Testis (tissue), 3 donors: ENCODE data around the gene ATP2A2. TPM values are rescaled to one million over a fixed set of nuclear protein-coding genes. Genes with fewer than 3 reads are reported as not detected.

Source experiments
- DNase-seq: peaks from one replicate; pipeline ENCODE4 v3.0.0-alpha.2; 2019
- H3K27ac ChIP-seq, 2 donors: fragments of 200-600 bp; sonication (generic); one replicate each; pipeline ENCODE4 v1.5.1; 2019
- H3K27me3 ChIP-seq: fragments of 200-600 bp; sonication (generic); one replicate; pipeline ENCODE4 v1.5.1; 2019
- H3K36me3 ChIP-seq: fragments of 200-600 bp; sonication (generic); one replicate; pipeline ENCODE4 v1.5.1; 2017; ENCODE audit warnings: low read depth; ENCODE audit errors: missing control alignments
- H3K4me1 ChIP-seq: fragments of 200-600 bp; sonication (generic); one replicate; pipeline ENCODE4 v1.5.1; 2019
- H3K4me3 ChIP-seq, 2 donors: fragments of 200-600 bp; sonication (generic); one replicate each; pipeline ENCODE4 v1.5.1; 2017 to 2019
- H3K9me3 ChIP-seq: fragments of 200-600 bp; sonication (generic); one replicate; pipeline ENCODE4 v1.5.1; 2017
- CTCF ChIP-seq, 3 experiments: fragments of 450-650 bp in 2 of 3; fragments of 200-600 bp in 1 of 3; sonication (generic) in 1 of 3; IDR thresholded peaks; one replicate each; pipeline ENCODE4 v1.5.1; 2016 to 2019; ENCODE audit warnings: antibody characterized with exemption in 3 of 3, mild to moderate bottlenecking in 2 of 3, moderate library complexity in 1 of 3
- POLR2A ChIP-seq: fragments of 450-650 bp; IDR thresholded peaks from one replicate; pipeline ENCODE4 v1.6.1; 2017; ENCODE audit warnings: antibody characterized with exemption, mild to moderate bottlenecking, moderate library complexity
- WGBS, 2 donors: methylation state at CpG; one replicate each; pipeline ENCODE4 v1.1.5; 2018; 5-methylcytosine and 5-hydroxymethylcytosine counted together
- intact Hi-C: fragments of 100-400 bp; cut with DNase I; formaldehyde crosslinking; loops from one replicate; pipeline ENCODE4 v1.15.1; 2023; ENCODE audit warnings: low total_unique reads
- polyA plus RNA-seq: library from polyadenylated mRNA; stranded (reverse); fragments of 350-450 nt; fragmentation: Illumina TruSeq; extraction: RNeasy Lipid Tissue Mini Kit (QIAGEN cat#74804); gene quantifications from one replicate; pipeline ENCODE4 v1.2.3, GENCODE V29; 2014; ENCODE audit warnings: low read depth, low replicate concordance; ENCODE audit not compliant: insufficient read depth
- total RNA-seq, 2 donors: library from RNA; depleted of rRNA; stranded (reverse); fragments of >200 nt; gene quantifications; one replicate each; pipeline ENCODE4 v1.2.3, GENCODE V29; 2016

The ATP2A2 gene
- total and polyA plus RNA-seq, 3 donors from 2014 or later, result 205 to 291 (median 226) TPM

DNA sequence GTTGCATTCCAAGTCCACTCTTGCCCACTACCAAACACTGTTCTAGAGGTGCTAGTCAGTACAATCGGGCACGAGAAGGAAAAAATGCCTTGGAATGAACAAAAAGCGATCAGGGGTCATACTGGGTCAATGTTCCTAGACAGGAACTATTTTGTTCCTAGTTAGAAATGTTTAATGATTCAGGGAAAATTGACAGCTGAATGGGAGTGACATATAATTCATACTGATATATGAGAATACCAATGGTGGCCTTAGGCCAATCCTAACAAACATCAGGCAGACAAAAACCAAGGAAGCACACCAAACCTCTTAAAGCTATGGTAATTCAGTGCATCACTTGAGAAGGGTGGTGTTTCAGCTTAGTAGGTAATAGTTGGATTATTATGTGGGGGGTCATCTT lies 71.4 kb downstream of the ATP2A2 start:
- no peak for DNase-seq
- peaks cover 14% of the 10 kb centered on the region for H3K4me1 ChIP-seq
- no peak overlapping the region for H3K27ac ChIP-seq
- H3K4me3 ChIP-seq, result no peak overlapping the region
- TF ChIP-seq CTCF (IDR thresholded peaks at IDR 0.05) (no peak), POLR2A (no peak)
- no peaks in the 10 kb centered on the region for H3K36me3 ChIP-seq
- H3K27me3 ChIP-seq, result no peaks in the 10 kb centered on the region
- intact Hi-C loops, result no loop called here
- no peaks in the 10 kb centered on the region for H3K9me3 ChIP-seq
- WGBS, 2 donors, result 59 to 63% methylated on average over 3 of the region's 3 CpGs

DNA sequence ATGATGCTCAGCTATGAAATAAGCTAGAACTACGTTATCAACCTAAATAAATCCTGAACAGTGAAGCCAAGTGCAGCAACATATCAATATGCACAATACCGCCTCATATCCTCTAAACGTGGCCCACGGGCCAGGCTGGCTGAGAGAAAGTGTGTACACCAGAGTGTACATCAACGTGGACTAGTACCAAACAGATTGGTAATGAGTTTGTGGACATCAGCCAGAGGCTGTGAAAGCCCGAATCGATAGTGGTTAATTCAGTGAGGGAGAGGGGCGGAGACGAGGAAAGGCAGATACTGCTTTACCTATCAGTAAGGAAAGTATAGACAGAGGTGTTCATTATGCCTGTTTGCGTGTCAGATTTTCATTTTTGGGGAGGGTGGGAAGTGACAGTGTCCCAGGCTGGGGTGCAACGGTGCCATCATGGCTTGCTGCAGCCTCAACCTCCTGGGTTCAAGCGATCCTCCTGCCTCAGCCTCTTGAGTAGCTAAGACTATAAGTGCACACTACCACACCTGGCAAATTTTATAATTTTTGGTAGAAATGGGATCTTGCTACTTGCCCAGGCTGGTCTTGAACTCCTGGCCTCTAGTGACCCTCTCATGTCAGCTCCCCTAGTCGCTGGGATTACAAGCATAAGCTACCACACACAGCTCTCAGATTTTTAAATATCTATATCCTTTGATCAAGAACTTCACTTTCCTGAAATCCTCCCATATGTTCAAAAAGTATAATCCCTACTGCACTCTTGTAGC lies 72.3 kb downstream of the ATP2A2 start:
- Histone ChIP-seq H3K9me3 (no peaks in the 10 kb centered on the region), H3K27me3 (no peaks in the 10 kb centered on the region), H3K36me3 (no peaks in the 10 kb centered on the region), H3K4me3 (no peak overlapping the region), H3K27ac (no peak overlapping the region), H3K4me1 (peaks cover 14% of the 10 kb centered on the region)
- intact Hi-C loops, result no loop called here
- WGBS, 2 donors, result 79 to 80% methylated on average over 13 of the region's 13 CpGs
- DNase-seq, result no peak
- TF ChIP-seq POLR2A (no peak), CTCF (IDR thresholded peaks at IDR 0.05) (no peak)

DNA sequence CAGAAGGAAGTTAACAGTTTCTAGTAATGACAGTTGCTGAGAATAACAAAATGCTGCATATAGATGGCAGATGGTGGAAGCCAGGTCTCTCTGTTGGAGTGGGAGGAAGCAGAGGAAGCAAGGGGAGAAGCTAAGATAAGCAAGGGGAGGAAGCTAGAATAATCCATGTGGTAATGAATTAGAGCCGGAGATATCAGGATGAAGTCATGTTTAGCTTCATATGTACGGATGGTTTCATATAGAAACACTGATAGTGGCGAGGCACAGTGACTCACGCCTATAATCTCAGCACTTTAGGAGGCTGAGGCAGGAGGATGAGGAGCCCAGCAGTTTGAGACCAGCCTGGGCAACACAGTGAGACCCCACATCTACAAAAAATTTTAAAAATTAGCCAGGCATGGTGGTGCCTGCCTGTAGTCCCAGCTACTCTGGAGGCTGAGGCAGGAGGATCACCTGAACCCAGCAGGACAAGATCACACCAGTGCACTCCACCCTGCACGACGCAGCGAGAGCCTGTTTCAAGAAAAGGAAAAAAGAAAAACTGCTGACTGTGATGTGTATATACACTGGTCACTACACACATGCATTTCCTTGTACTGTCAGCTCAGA lies 73.2 kb downstream of the ATP2A2 start:
- no peak for TF ChIP-seq POLR2A
- TF ChIP-seq CTCF (IDR thresholded peaks at IDR 0.05), result no peak
- Histone ChIP-seq H3K27ac (no peak overlapping the region), H3K27me3 (no peaks in the 10 kb centered on the region), H3K4me1 (peaks cover 11% of the 10 kb centered on the region), H3K4me3 (no peak overlapping the region), H3K36me3 (no peaks in the 10 kb centered on the region), H3K9me3 (no peaks in the 10 kb centered on the region)
- WGBS, 2 donors, result 58 to 63% methylated on average over 7 of the region's 7 CpGs
- intact Hi-C loops, result no loop called here
- DNase-seq, result no peak

- intact Hi-C loops, result no loop called here
- DNase-seq, result no peak
- Histone ChIP-seq H3K27me3 (no peaks in the 10 kb centered on the region), H3K27ac (no peak overlapping the region), H3K36me3 (no peaks in the 10 kb centered on the region), H3K9me3 (no peaks in the 10 kb centered on the region), H3K4me1 (peaks cover 3% of the 10 kb centered on the region), H3K4me3 (no peak overlapping the region)
- WGBS, 2 donors, result 57 to 61% methylated on average over 3 of the region's 3 CpGs
- TF ChIP-seq POLR2A (no peak), CTCF (IDR thresholded peaks at IDR 0.05) (peak in 1 of 3 experiments; percentile 3)
These were observed 74.0 kb downstream of the ATP2A2 start for GRCh38 chr12:110355073-110355472.
